ENCODE results near the gene ZSCAN2. TPM values are rescaled to one million over a fixed set of nuclear protein-coding genes. Genes with fewer than 3 reads are reported as not detected.

The ZSCAN2 gene
- total and polyA plus RNA-seq, 10 of the 15 experiments (the other 5 are each of a cell fraction or from before 2014, with no cell fraction given) = 2.7 to 13.2 (median 8.6) TPM

- TF ChIP-seq EED (IDR thresholded peaks at IDR 0.05; ENCODE audit: low read depth) (peak; percentile 72), MEF2B (IDR thresholded peaks at IDR 0.05; ENCODE audit: partially characterized antibody, poor library complexity, severe bottlenecking) (peak; percentile 37), JUNB (IDR thresholded peaks at IDR 0.05) (peak; percentile 83), ZBED1 (IDR thresholded peaks at IDR 0.05; ENCODE audit: borderline replicate concordance) (no peak), IKZF1 (conservative IDR thresholded peaks at IDR 0.05) (peak; percentile 54), ESRRA (IDR thresholded peaks at IDR 0.05; ENCODE audit: low read length) (no peak), USF1 (IDR thresholded peaks at IDR 0.05; ENCODE audit: borderline replicate concordance, extremely low read length, insufficient read depth, low read depth, low read length) (no peak), CBX5 (IDR thresholded peaks at IDR 0.05; ENCODE audit: low read depth) (no peak), BACH1 (IDR thresholded peaks at IDR 0.05; ENCODE audit: borderline replicate concordance) (peak; percentile 27; the same call in 1 of the 2 replicates), DPF2 (IDR thresholded peaks at IDR 0.05) (peak; percentile 46), ZBTB11 (CRISPR knock-in tag; IDR thresholded peaks at IDR 0.05) (no peak), IKZF2 (IDR thresholded peaks at IDR 0.05) (peak; percentile 64 to 80), CEBPB (IDR thresholded peaks at IDR 0.05; ENCODE audit: borderline replicate concordance in 1 of 2, low read depth in 2 of 2, low read length in 2 of 2) (no peak), RAD51 (IDR thresholded peaks at IDR 0.05) (peak; percentile 69; the same call in 1 of the 2 replicates), SKIL (IDR thresholded peaks at IDR 0.05; ENCODE audit: low read depth, poor library complexity, severe bottlenecking) (peak; percentile 88), POLR2AphosphoS5 (IDR thresholded peaks at IDR 0.05; ENCODE audit: low read length) (no peak), NFIC (IDR thresholded peaks at IDR 0.05; ENCODE audit: low read depth, low read length) (peak; percentile 86), CREM (IDR thresholded peaks at IDR 0.05; ENCODE audit: low read depth) (peak; percentile 64), EGR1 (IDR thresholded peaks at IDR 0.05; ENCODE audit: borderline replicate concordance in 1 of 2, low read depth in 2 of 2, low read length in 2 of 2) (peak in 1 of 2 experiments; percentile 84; a peak in 2 of 3 replicates), NR2F1 (conservative IDR thresholded peaks at IDR 0.05) (peak; percentile 65), BHLHE40 (IDR thresholded peaks at IDR 0.05; ENCODE audit: borderline replicate concordance in 1 of 2, low read depth in 2 of 2, low read length in 1 of 2) (peak; percentile 56 to 66; a peak in 2 of 4 replicates), MTA2 (IDR thresholded peaks at IDR 0.05; ENCODE audit: low read depth) (peak; percentile 75), STAT1 (conservative IDR thresholded peaks at IDR 0.05) (no peak), RUNX3 (IDR thresholded peaks at IDR 0.05; ENCODE audit: low read length) (peak; percentile 88), ZNF384 (IDR thresholded peaks at IDR 0.05; ENCODE audit: borderline replicate concordance, low read depth, low read length) (peak; percentile 22; the same call in 1 of the 2 replicates)
Observed at GRCh38 chr15:84604826-84605553, 4.2 kb downstream of the ZSCAN2 start (continued).

All from GM12878 (cell line).